Caki2 (cell line): ENCODE data around the gene LMX1B. TPM values are rescaled to one million over a fixed set of nuclear protein-coding genes. Genes with fewer than 3 reads are reported as not detected.

Source experiments
- DNase-seq: peaks from one replicate; pipeline ENCODE4 v3.0.0-alpha.2; 2015; ENCODE audit warnings: low read depth
- in situ Hi-C: cut with HindIII; loops from 2 replicates; pipeline ENCODE4 v1.10.0; 2016; ENCODE audit warnings: low sequenced_read_pairs, low pct_unique_long_range_greater_than_20kb, mixed read lengths
- total RNA-seq: library from RNA; depleted of rRNA; stranded (reverse); fragments of >200 nt; shearing (Covaris generic); gene quantifications from 2 replicates; pipeline ENCODE4 v1.2.3, GENCODE V29; 2014; ENCODE audit warnings: low replicate concordance

Gene LMX1B
- total RNA-seq, 1 experiment from 2014 or later: 0.47 TPM

- DNase-seq: no peak
- in situ Hi-C loops: no loop called here
These were observed 1.6 kb downstream of the LMX1B start for GRCh38 chr9:126615245-126615790.

GRCh38 chr9:126615791-126616447 lies 2.2 kb downstream of the LMX1B start:
- no peak for DNase-seq
- in situ Hi-C loops: no loop called here

DNA sequence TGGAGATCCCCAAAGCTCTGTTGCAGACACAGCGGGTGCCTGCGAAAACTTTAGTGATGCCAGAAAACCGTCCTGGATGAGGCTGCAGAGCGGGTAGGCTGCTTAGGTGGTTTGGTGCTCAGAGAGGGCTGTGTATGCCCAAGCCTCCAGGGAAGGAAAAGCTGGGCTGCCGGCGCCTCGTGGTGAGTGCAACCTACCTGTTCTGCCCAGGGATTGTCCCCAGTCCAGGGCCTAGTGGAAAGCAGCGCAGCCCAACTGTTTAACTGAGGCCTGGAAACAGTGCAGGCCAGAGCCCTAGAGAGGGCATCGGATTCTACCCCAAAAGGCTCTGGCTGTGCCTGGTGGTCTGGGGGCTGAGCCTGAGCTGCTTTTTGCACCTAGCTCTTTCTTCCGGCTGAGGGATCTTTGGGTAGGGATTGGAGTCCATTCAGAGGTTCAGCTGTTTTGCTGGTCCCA lies 2.8 kb downstream of the LMX1B start:
- in situ Hi-C loops: no loop called here
- no peak for DNase-seq

- in situ Hi-C loops: no loop called here
These were observed 3.5 kb downstream of the LMX1B start for GRCh38 chr9:126617003-126617822.

DNA sequence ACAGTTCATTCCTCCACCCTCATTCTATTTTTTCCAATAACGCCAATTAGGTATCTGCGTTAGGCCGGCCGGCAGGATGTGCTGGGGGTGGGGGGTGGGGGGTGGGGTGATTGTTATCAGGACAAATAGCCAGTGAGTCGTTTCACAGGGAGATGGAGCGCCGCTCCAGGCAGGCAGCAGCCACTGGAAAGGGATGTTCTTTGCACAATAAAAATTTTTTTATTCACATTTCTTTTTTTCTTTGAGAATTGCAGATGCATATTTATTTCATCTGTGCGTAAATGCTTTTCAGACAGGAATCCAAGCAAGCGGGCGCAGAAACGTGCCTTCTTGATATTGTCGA lies 4.1 kb downstream of the LMX1B start:
- in situ Hi-C loops: no loop called here
- DNase-seq: no peak

More at GRCh38 chr9:126617003-126617822, 3.5 kb downstream of the LMX1B start:
- DNase-seq: no peak

DNA sequence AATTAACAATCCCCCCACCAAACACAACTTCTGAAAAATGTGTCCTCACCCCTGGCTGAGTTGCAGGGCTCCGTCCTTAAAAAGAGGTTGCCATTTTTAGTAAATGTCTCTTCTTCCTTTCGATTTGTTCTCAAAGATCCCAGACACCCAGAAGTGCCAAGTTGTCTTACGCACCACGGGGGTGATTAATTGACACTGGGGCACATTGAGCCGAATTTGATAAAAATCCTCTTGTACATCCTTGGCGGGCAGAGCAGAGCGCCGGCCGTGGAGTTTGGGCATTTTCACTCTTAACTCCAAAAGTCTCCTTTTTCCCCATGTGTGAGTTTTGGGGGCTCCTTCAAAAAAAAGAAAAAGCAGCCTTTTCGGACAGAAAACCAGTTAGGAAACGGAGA lies 4.5 kb downstream of the LMX1B start:
- in situ Hi-C loops: no loop called here
- no peak for DNase-seq

- no peak for DNase-seq
- in situ Hi-C loops: no loop called here
These were observed 5.0 kb downstream of the LMX1B start for GRCh38 chr9:126618585-126619360.

- in situ Hi-C loops: no loop called here
- no peak for DNase-seq
These were observed 5.8 kb downstream of the LMX1B start for GRCh38 chr9:126619361-126620135.

GRCh38 chr9:126620478-126620877 lies 6.8 kb downstream of the LMX1B start:
- DNase-seq: no peak
- in situ Hi-C loops: no loop called here

DNA sequence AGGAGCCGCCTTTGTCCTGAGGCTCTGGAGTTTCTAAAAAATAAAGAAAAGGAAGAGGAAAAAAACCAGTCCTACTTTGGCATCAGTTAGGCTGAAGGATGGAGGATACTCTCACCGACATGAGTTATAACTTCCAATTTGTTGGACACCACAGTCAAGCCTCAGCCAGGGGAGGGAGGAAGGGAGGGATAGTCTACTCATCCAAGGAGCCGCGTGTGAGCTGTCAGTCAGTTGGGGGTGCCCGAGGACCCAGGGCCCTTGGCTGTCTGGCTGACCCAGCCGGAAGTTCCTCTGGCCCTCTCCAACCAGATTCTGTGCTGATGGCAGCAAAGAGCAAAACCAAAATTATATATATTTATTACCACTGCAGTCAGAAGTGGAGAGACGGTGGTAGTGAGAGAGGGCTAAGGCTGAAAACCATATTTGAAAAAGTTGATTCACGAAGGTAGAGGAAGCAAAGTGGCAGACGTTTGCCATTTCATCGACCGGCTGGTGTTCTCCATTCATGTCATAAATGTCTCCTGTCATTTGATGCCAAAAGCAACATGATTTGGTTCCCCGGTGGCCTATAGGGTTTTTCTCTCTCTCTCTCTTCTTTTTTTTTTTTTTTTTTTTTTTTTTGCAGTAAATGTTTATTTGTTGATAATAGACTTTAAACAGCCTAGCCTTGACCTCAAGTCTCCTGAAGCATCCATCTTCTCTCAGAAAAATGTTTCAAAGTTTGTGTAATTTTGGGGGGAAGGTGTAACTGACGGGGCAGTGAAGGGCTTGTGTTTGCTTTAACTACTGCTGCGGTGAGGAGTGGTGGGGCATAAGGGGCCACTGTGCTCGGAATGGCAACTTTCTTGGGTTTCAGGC lies 7.6 kb downstream of the LMX1B start:
- in situ Hi-C loops: no loop called here
- DNase-seq: no peak

DNA sequence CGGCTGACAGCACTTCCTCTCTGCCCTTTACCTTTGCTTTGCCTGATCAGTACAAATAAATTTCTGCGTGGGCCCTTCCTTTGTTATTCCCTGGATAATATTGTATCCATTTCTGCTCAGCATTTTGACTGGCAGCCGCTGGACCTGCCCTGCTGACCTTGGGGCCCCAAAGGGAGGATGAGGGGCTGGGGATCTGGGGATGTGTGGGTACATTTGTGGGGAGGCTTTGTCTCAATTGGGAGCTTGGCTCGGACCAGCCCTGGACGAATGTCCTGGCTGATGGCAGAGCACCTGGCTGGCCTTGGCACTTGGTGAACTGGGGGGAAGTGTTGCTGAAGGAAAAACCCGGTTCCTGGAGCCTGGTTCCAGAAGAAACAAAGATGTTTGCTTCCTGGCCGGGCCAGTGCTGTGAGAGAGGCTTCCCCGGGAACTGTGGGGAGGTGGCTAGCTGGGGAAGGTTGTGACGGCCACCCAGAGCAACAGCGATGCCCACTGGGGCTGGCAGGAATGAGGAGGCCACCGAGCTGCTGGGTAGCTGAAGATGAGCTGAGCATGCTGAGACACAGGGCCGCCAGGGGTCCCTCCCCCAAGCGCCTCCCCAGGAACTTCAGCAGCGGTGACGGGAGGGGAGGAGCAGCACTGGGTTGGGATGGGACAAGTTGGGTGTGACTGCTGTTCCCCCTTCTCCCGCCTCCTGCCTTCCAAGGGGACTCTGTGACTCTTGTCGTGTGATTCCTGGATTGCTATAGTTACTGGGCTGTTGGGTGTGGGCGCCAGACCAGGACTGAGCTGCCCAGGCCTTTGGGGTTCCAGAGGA lies 8.4 kb downstream of the LMX1B start:
- DNase-seq: no peak
- in situ Hi-C loops: no loop called here

DNA sequence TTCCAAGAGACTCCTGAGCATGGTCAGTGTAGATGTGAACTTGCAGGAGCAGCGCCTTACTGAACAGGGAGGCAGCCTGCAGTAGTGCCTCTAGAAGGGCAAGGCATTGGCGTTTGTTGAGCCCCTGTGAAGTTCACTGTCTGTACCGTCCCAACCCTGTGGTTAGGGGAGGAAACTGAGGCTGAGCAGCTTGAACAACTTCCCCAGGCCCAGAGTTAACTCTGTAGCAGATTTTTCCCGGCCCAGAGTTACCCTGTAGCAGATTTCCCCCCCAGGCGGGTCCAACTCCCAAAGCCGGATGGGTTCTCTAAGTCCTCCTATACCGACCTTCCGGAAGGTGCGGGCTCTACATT lies 9.6 kb downstream of the LMX1B start:
- in situ Hi-C loops: no loop called here
- no peak for DNase-seq

- in situ Hi-C loops: no loop called here
- no peak for DNase-seq
These were observed 10.1 kb downstream of the LMX1B start for GRCh38 chr9:126623667-126624478.

GRCh38 chr9:126624479-126624826 lies 10.7 kb downstream of the LMX1B start:
- DNase-seq: no peak
- in situ Hi-C loops: no loop called here

DNA sequence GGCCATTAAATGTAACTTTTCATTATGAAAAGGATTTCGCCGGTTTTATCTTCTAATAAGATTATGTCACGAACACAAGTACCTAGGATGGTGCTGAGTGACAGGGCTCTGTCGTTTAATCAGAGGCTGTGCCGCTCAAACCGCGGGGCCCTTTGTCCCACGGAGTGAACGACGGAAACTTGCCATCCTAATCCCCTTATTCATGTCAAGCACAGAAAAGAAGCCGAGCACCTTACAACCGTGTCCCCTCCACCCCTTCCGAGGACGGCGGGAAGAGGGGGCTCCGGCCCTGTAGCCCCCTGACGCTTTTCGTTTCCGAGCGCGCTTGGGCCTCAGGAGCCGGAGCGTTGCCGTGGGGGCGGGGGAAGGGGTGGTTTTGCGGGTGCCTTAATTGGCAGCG lies 11.2 kb downstream of the LMX1B start:
- no peak for DNase-seq
- in situ Hi-C loops: no loop called here
